UCSD-AML1 (cell line): Measurements from ENCODE around the gene ABTB2.
"Not testable (repeated sequence)": the region's sequence is repeated elsewhere in the genome, so short reads cannot be mapped to it uniquely, and the experiment has no call there.

Source experiments
- DNase-seq: peaks from one replicate; lab custom pipeline; 2025; ENCODE audit not compliant: unreplicated experiment; lab: John Stamatoyannopoulos, UW

ABTB2 gene

DNA sequence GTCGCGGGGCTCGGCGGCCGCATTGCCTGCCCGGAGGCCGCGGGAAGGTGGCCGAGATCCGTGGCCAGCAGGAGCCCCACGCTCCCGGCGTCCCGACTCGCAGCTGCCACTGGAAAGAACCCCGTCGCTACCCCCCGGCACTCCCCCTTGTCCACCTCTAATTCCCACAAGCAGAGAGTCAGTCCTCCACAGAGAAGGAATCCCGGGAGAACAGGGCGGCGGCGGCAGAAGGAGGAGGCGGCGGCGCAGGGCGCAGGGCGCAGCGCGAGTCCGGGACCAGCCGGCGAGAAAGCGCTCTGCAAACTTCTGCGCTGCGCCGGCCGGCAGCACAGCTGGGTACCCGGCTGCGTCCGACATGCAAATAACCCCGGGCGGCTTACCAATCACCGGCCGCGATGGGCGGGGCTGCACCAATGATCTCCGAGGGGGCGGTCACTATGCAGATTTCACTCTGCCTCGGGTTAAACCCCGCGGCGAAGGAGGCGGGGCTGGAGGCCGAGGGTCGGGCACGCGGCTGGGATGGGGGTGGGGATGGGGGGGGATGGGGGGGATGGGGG lies at the start of gene ABTB2:
ABTB2 (minus strand) TSS at position 310 of the 557 bp plus-strand sequence.
- peak; percentile 97 for DNase-seq

DNA sequence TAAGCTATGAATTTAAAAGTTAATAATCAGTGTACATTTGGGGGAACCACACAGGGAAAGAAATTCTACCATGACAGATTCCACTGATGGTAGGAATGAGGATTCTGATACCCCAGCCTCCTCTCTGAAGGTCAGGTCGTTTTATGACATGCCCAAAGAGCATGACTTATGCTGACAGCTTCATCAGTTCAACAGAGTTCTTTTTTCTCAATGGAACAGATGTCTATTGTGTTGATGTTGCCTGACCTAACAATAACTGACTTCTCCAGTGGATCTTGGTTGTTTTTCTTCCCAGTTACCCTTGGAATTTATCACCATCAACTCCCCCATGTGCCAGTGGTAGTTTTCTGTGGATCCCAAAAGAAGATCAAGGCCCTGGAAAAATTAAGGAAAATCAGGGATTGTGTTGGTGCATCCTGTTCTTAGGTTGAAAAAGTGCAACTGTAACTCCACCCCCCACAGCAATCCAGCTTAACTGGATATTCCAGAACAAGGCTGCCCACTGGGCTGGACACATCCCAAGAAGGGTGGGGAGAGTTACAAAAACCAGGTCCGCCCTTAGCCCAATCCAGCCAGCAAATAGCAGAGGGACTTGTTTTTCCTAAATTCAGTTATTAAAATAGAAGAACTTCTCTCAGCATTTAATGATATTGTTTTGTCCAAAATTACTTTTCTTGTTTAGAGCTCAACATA lies 49.5 kb upstream of the ABTB2 start:
- DNase-seq = no peak

DNA sequence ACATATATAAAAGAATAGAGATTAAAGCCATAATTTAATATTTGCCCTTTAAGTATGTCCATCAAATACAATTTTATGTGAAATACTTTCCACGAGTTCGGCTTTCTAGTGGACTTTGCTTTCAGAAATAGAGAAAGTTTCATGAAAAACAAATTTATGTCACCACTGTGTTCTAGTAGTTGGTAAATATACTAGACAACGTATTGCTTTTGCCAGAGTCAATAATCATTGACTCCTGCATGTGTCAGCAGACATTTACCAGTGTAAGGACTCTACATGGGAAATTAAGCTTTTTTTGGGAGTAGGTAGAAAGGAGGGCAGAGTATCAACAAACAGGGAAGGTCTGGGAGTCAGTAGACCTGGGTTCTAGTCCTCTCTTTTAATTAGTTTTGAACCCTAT lies 48.6 kb upstream of the ABTB2 start:
- no peak for DNase-seq

DNA sequence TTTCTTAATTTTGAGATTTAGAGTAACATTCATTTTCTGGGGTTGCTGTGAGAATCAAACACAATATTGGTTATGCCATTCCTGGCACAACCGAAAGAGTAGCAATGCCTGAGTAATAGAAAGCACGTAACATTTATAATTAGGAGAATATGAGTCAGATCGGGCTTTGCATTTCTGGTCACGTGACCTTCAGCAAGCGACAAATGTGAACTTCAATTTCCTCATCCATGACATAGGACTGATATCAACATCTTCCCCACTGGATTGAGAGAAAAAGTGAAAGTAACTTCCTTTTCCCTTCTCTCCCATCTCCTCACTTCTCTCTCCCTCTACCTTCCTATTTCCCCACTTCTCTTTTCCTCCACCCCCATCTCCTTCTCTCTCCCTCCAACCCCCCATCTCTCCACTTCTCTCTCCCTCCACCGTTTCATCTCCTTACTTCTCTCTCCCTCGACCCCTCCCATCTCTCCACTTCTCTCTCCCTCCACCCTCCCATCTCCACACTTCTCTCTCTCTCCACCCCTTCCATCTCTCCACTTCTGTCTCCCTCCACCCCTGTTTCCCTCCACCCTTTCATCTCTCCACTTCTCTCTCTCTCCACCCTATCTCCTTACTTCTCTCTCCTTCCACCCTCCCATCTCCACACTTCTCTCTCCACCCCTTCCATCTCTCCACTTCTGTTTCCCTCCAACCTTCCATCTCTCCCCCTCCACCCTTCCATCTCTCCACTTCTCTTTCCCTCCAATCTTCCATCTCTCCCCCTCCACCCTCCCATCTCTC lies 47.5 kb upstream of the ABTB2 start:
- DNase-seq = no peak

DNA sequence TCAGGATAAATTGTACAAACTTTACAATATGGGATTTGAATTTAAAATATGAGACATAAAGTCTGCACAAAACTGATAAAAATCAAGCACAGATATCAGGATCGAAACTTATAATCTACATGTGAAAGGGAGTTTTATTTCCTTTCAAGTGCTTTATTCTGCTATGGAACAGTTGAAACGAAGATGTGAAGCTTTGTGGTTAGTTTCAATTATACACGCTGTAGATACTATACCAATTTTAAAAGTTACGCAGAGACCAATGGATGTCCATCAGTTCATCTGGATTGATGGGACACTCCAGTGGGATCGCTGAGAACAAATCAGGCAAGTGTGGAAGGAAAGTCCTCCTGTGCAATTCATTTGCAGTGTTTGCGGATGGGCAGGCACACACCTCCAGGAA lies 46.5 kb upstream of the ABTB2 start:
- DNase-seq = no peak

DNA sequence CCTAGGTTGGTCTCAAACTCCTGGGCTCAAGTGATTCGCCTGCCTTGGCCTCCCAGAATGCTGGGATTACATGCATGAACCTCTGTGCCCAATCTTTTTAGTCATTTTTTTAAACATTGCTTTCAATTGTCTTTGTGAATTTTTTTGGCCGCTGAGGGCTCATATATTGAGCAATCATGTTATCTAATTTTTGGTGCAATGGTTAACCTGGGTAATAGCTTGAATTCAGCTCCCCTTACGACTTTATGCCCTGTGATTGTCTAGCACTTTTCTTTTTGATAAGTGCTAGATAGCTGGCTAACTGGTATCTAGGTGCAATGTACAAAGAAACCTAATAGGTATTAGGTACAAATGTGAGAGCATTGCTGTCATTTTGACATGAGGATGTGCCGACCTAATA lies 45.6 kb upstream of the ABTB2 start:
- DNase-seq = no peak

DNA sequence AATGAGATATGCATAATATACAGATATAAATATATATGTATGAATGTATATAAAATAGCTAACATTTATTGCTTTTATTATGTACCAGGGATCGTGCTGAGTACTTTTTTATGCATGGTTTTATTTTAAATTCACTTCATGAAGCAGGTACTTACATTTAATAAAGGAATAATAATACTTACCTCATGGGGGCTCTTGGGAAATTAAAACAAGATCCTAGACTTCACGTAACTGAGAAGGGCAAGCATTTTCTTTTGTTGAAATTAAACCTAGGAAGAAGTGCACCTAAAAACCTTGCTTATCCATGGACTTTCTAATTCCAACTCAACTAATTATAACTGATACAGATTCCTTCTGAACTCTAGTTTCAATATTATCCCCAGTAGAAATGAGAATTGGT lies 40.0 kb upstream of the ABTB2 start:
- DNase-seq = no peak

DNA sequence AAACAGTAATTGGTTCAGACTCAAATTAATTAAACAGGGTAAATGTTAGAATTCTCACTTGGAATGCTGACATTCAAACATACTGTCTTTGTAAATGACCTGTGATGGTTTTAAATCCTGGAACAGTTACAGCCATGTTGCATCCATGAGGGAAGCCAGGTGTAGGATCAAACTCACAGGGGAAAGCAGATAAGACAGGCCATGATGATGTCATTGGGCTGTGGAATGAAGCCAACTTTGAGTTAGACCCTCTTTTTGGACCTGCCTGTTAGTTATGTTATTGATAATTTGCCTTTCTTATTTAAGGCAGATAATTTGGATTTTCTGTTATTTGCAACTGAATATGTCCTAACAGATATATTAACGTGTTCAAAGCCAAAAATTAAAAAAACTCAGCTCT lies 39.3 kb upstream of the ABTB2 start:
- DNase-seq = no peak

DNA sequence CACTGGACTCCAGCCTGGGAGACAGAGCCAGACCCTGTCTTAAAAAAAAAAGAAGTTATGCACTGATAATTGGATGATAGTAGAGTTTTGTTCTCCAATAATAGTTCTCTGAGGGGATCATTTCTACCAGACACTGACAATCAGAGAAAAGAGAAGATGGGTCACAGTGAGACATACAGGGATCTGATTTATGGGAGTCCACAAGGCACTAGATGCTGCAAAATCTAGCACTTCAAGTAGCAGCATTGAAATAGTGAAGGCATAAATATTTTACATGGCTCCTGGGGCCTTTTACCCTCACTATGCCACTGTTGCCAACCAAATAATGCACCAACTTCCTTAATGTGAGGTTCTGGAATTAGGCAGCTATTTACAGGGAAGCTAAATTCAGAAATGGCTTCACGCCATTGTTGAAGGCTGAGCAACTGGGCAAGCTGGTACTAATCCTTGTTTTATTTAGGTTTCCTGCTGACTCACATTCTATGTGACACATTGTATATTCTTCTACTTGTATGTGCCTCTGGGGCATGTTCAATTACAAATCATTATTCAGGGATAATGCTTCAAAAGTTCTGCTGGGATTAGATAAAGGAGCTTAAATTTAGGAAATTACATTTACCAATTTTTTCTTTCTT lies 38.2 kb upstream of the ABTB2 start:
- DNase-seq = no peak

DNA sequence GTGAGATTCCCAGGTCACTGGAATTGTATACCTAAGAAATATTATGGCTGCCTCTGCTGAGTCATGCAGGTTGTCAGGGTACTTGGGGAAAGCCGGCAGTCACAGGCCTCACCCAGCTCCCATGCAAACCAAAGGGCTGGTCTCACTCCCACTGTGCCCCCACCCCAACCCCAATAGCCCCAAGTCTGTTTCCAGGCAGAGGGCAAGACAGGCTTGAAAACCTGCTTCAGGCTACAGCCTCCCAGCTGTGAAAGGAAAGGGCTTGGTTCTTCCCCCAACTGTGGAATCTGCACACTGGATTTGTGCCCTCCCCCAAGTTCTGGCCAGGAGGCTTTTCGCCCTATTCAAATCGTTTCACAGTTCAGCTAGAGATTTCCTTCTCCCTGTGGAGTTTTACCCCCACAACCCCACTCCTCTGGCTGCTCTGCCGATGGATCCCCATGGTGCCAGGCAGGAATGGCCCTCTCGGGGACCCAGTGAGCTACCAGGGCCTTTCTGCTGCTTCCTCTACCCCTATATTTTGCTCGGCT lies 37.0 kb upstream of the ABTB2 start:
- DNase-seq = no peak

DNA sequence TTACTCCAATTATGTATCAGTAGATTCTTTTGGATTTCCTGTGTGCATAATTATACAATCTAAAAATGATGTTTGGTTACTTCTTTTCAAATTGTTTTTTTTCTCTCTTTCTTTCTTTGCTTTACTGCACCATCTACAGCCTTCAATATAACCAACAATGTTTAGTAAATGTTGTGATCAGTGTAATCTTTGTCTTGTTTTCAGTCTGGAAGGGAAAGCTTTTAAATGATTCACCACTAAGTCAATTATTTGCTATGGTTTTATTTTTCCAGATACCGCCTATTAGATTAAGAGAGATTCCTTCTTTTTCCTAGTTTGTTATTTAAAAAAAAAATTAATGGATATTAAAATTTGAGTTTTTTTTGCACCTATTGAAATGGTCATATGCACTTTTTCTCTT lies 29.8 kb upstream of the ABTB2 start:
- no peak for DNase-seq

DNA sequence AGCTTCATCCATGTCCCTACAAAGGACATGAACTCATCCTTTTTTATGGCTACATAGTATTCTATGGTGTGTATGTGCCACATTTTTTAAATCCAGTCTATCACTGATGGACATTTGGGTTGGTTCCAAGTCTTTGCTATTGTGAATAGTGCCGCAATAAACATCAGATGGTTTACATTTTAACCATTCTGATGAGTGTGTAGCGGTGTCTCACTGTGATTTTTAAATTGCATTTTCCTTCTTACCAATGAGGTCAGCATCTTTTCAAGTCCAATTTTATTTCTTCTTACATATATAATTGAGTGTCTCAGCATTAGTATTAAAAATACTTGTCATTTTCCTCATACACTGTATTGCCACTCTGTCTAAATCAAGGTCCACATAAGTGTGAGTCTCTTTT lies 28.5 kb upstream of the ABTB2 start:
- not testable (repeated sequence) for DNase-seq

DNA sequence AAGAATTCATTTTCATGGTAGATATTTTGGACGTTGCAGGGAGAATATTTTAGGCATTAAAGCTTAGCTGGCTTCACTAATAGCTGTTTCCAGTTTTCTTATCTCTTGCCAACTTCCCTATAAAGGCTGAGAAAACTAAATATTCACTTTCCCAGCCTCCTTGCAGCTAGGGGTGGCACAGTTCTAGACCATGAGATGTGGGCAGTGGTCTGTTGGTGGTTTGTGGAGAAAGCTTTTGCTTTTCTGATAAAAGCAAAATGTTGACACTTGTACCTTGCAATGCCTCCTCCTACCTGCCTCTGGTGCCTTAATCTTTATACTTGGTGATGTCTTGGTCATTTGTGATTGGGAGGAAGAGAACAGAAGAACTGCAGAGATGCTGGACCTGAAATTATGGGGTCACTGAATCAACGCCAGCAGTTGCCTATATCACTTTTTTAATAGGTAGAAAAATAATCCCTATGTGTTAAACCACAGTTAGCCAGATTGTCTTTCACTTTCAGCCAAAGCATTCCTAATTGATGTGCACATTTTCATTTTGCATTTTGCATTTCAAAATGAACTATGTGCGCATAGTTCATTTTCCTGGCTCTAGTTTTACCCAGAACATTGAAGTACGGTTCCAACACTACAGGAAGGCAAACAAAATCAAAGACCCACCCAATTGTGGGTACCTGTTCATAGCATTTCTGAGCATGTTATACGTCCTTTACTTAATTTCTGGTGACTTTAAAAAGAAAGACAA lies 24.9 kb upstream of the ABTB2 start:
- no peak for DNase-seq

DNA sequence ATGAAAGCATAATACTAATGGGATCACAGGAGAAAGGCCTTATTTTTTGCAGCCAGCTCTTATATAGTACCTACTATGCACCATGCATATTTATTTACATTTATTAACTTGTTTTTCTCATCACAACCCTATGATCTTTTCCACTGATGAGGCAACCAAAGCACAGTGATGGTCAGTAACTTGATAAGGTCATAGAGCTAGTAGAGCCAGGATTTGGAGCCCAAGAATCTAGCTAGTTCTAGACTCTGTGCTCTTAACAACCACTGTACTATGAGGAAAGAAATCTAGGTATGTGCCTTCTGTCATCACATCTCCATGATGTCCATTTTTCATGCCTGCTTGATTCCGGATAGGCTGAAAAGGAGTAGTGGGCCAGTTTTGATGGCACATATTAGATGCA lies 24.0 kb upstream of the ABTB2 start:
- no peak for DNase-seq

DNA sequence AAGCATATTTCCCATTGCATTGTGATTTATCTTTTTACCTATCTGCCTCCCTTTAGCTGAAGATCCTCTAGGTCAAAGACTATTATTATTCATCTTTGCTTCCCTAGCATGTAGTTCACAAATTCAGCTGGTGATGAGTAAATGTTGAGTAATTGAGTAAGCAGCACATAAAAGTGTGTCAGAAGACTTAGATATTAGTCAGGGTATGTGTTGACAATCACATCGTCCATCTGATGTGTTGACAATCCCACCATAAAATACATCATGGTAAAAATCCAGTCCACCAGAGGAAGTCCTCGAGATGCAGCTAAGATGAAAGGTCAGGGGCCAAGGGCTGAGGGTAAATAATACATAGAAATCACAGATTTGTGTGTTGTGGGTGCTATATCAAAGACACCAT lies 22.9 kb upstream of the ABTB2 start:
- DNase-seq = no peak

DNA sequence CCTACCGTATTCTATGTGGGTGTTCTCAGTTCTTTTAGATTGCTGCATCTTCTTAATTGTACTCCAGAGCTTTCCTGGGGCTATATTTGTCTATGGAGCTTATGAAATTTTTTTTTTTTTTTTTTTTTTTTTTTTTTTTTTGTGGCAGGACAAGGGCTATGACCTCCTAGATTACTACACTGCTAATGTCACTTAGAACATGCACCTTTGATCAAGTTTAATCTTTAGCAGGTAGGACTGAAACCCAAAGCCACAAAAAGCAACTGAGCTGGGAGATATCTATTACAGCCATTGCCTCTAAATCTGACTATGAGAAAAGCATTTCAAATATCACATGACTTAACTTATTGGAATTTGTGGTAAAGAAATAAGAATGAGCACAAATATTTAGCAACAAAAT lies 21.7 kb upstream of the ABTB2 start:
- DNase-seq = no peak

DNA sequence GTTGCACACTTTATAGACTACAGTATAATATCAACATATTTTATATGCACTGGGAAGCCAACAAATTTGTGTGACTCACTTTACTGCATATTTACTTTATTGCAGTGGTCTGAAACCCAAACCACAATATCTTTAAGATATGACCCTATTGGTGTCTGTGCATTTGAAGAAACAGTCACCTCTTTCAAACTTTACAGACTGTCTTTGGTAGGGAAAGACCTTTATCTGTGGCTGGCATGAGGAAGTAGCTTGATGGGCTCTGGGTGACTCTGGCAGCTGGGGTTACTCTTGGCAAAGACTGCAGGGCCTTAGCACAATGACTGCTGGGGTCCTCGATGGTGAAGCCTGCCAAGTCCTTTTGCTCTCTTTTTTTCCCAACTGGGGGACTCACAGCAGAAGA lies 21.3 kb upstream of the ABTB2 start:
- peak; percentile 19 for DNase-seq

DNA sequence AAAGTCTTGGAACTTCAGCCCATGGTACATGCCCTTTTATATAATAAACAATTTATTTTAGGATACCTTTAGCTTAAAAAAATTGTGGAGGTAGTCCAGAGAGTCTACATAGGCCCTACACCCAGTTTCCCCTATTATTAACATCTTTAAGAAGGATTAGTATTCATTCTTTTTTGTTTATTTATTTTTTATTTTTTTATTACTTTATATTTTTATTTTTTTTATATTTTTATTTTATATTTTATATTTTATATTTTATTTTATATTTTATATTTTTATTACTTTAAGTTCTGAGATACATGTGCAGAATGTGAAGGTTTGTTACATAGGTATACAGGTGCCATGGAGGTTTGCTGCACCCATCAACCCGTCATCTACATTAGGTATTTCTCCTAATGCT lies 15.9 kb upstream of the ABTB2 start:
- DNase-seq = no peak

DNA sequence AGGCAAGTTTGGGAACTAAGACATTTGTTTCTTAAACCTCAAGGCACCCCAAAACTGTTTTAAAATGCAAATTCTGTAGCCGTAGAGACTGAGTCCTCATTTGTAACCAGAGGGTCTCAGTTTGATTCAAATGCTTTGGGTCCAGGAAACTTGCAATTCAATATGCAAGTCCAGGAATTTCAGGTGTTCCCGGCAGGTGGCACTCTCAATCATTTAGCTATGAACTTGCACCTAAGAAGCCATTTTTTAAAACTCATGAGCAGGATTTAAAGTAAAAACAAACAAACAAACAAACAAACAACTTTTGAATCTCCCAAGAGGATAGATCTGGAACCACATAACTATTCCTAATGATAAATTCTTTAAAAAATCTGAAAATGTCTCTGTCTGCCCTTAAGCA lies 8.7 kb upstream of the ABTB2 start:
- DNase-seq = peak; percentile 28

DNA sequence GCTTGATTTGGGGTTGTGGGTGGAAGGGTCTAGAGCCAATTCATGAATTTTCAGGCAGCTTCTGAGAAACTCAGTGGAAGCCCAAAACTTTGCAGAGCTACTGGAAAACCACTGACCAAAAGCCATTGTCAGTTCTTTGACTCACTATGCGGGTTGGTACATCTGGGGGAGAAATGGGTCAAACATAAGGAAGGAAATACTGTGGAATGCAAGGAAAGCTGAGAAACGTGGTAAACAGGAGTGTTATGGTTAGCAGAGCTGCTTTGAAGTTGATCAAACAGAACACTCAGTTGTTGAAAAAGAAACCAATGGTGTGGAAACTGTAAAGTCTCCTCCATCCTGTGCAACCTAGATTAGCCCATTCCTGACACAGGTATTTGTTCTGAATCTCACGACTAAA lies 6.3 kb upstream of the ABTB2 start:
- DNase-seq = no peak
